DND-41 (cell line): ENCODE measurements around the gene NTF4.

Experiments used
- EZH2 ChIP-seq: IDR thresholded peaks from 3 replicates; pipeline ENCODE4 v1.6.1; 2012; ENCODE audit warnings: borderline replicate concordance, low read depth, mild to moderate bottlenecking, moderate library complexity, low read length, inconsistent platforms; ENCODE audit not compliant: severe bottlenecking
- TF ChIP-seq, protein P1 (sequence below): IDR thresholded peaks from 2 replicates; pipeline ENCODE4 v1.5.1; 2012; ENCODE audit warnings: borderline replicate concordance, low read length, moderate library complexity, mild to moderate bottlenecking; ENCODE audit not compliant: poor library complexity, severe bottlenecking; ENCODE audit errors: extremely low read depth

- TF ChIP-seq, protein P1, sequence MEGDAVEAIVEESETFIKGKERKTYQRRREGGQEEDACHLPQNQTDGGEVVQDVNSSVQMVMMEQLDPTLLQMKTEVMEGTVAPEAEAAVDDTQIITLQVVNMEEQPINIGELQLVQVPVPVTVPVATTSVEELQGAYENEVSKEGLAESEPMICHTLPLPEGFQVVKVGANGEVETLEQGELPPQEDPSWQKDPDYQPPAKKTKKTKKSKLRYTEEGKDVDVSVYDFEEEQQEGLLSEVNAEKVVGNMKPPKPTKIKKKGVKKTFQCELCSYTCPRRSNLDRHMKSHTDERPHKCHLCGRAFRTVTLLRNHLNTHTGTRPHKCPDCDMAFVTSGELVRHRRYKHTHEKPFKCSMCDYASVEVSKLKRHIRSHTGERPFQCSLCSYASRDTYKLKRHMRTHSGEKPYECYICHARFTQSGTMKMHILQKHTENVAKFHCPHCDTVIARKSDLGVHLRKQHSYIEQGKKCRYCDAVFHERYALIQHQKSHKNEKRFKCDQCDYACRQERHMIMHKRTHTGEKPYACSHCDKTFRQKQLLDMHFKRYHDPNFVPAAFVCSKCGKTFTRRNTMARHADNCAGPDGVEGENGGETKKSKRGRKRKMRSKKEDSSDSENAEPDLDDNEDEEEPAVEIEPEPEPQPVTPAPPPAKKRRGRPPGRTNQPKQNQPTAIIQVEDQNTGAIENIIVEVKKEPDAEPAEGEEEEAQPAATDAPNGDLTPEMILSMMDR = no peak
- no peak for TF ChIP-seq EZH2
Observed at GRCh38 chr19:49064029-49064629, 489 bp downstream of the NTF4 start.
